ENCODE results near the gene SMPX. TPM values are rescaled to one million over a fixed set of nuclear protein-coding genes. Genes with fewer than 3 reads are reported as not detected.

The SMPX gene
- total and polyA plus RNA-seq, 2 experiments from 2014 or later = not detected

DNA sequence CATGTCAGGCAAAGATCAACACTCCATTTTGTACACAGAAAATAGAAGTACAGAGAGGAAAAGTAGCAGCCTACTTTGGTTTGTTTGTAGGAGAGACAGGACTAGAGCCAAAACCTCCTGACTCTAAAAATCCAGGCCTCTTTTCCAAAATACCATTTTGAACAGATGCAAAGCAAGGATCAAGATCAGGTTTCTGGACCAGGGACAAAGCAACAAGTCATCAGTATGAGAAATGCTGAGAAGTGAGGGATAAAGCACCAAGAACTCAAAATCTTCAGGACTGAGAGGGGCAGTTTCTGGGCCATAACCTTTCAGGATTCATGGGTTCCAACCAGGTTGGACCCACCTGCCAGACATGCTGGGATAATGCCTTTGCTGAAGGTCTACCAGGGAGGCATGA is 44.9 kb upstream of the SMPX start (continued):
- TF ChIP-seq ZNF462 (CRISPR knock-in tag; IDR thresholded peaks at IDR 0.05) = no peak
- no peak for TF ChIP-seq JUNB (IDR thresholded peaks at IDR 0.05; ENCODE audit: unreplicated experiment)
- TF ChIP-seq EZH2phosphoT487 (IDR thresholded peaks at IDR 0.05; ENCODE audit: unreplicated experiment) = no peak
- TF ChIP-seq NANOG (IDR thresholded peaks at IDR 0.05; ENCODE audit: borderline replicate concordance) = no peak
- TF ChIP-seq CREB1 (CRISPR knock-in tag; IDR thresholded peaks at IDR 0.05; ENCODE audit: low read depth) = no peak
- TF ChIP-seq ZNF114 (CRISPR knock-in tag; IDR thresholded peaks at IDR 0.05) = no peak
- no peak for TF ChIP-seq ZNF331 (CRISPR knock-in tag; IDR thresholded peaks at IDR 0.05; ENCODE audit: low read depth)
- no peak for TF ChIP-seq EZH2 (IDR thresholded peaks at IDR 0.05; ENCODE audit: low read depth, unreplicated experiment)

DNA sequence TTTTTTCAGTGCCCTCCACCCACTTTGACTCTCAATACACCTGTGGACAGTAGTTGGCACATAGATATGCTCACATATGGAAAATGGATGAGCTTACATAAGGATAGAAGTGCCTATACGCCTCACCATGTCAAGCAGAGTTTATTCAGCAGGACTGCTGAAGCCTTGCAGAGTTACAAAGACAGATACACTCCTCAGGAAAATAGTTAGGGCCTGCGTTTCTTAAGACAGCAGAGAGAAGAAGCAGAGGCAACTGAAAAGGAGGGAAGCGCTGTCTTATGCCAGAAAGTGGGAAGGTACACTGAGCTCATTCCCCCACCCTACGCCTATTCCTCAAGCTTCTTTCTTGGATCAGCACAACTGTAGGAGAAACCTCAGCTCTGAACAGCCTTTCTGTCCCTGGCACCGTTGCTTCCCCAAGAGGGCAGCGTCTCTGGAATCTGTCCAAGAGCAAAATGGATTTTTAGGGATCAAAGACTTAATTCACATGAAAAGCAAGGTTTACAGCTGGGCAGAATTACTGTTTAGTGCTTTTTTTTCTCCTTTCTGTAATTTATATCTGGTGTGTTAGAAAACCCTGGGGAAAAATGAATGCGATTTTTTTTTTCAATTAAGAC is 44.2 kb upstream of the SMPX start:
- ATAC-seq (no peak), DNase-seq (ENCODE audit: low spot score) (no peak)
- H3K27ac Mint-ChIP-seq = no peak overlapping the region
- H3K4me1 ChIP-seq (ENCODE audit: insufficient read depth) = no peaks in the 10 kb centered on the region
- H3K4me2 ChIP-seq = no peak overlapping the region
- peaks cover 3% of the 10 kb centered on the region for H3K27me3 Mint-ChIP-seq (ENCODE audit: insufficient read depth, low read depth, poor library complexity)
- no peaks in the 10 kb centered on the region for H3K36me3 Mint-ChIP-seq (ENCODE audit: low read depth)
- no peaks in the 10 kb centered on the region for H3K4me1 Mint-ChIP-seq
- H4K20me1 ChIP-seq (replicated peaks; ENCODE audit: insufficient read depth) = no peaks in the 10 kb centered on the region
- H3K4me3 ChIP-seq = no peak overlapping the region
- H3K4me3 Mint-ChIP-seq = no peak overlapping the region
- H3K9me2 ChIP-seq (ENCODE audit: insufficient read depth) = no peaks in the 10 kb centered on the region
- no peak overlapping the region for H3K27ac ChIP-seq (ENCODE audit: low read depth)
- H2AFZ ChIP-seq = 0 out of 2 replicates have a peak overlapping the region, but pooled peaks have one; percentile 32
- H3K79me2 ChIP-seq (replicated peaks; ENCODE audit: insufficient read depth) = no peaks in the 10 kb centered on the region
- H3K27me3 ChIP-seq (ENCODE audit: insufficient read depth) = no peaks in the 10 kb centered on the region
- no peaks in the 10 kb centered on the region for H3K9me3 Mint-ChIP-seq
- no peaks in the 10 kb centered on the region for H3K36me3 ChIP-seq (ENCODE audit: insufficient read depth)
- no peaks in the 10 kb centered on the region for H3F3A ChIP-seq (replicated peaks; ENCODE audit: low read depth)
- TF ChIP-seq JUNB (IDR thresholded peaks at IDR 0.05; ENCODE audit: unreplicated experiment) (no peak), CREB1 (CRISPR knock-in tag; IDR thresholded peaks at IDR 0.05; ENCODE audit: low read depth) (no peak), EZH2phosphoT487 (IDR thresholded peaks at IDR 0.05; ENCODE audit: unreplicated experiment) (no peak), NANOG (IDR thresholded peaks at IDR 0.05; ENCODE audit: borderline replicate concordance) (no peak), ZNF331 (CRISPR knock-in tag; IDR thresholded peaks at IDR 0.05; ENCODE audit: low read depth) (no peak)
- TF ChIP-seq, protein P1, sequence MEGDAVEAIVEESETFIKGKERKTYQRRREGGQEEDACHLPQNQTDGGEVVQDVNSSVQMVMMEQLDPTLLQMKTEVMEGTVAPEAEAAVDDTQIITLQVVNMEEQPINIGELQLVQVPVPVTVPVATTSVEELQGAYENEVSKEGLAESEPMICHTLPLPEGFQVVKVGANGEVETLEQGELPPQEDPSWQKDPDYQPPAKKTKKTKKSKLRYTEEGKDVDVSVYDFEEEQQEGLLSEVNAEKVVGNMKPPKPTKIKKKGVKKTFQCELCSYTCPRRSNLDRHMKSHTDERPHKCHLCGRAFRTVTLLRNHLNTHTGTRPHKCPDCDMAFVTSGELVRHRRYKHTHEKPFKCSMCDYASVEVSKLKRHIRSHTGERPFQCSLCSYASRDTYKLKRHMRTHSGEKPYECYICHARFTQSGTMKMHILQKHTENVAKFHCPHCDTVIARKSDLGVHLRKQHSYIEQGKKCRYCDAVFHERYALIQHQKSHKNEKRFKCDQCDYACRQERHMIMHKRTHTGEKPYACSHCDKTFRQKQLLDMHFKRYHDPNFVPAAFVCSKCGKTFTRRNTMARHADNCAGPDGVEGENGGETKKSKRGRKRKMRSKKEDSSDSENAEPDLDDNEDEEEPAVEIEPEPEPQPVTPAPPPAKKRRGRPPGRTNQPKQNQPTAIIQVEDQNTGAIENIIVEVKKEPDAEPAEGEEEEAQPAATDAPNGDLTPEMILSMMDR (conservative IDR thresholded peaks at IDR 0.05; ENCODE audit: low read depth in 2 of 2) = no peak
- TF ChIP-seq, protein P2, sequence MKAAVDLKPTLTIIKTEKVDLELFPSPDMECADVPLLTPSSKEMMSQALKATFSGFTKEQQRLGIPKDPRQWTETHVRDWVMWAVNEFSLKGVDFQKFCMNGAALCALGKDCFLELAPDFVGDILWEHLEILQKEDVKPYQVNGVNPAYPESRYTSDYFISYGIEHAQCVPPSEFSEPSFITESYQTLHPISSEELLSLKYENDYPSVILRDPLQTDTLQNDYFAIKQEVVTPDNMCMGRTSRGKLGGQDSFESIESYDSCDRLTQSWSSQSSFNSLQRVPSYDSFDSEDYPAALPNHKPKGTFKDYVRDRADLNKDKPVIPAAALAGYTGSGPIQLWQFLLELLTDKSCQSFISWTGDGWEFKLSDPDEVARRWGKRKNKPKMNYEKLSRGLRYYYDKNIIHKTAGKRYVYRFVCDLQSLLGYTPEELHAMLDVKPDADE (IDR thresholded peaks at IDR 0.05) = no peak
